ENCODE data around the gene NUAK1.

DNA sequence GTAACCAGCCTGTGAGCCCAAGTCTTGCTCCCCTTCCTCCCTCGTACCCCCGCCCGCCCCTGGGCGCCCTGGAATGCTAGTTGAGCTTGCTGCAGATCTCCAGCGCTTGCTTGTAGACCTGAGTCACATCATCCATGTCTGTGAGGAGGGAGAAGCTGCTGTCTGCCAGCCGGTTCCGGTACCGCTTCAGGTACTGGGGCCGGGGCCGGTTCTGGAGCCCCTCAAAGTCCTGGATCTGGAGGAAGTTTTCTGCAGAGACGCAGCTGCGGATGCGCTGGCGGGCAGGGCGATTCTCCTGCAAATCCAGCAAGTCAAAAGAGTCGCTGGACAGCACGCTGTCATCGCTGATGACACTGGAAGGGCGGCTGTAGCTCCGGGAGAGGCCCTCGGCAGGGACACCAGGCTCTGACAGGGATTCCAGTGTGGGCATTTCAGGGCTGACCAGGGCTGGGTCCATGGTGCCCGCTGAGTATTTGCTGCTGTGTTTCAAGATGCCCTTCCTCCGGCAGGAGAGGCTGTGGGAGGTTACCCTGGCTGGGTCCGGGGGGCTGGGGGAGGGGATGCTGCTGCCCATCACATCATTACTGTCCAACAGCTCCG, 71.9 kb downstream of the NUAK1 start:
- TF ChIP-seq, protein P1, sequence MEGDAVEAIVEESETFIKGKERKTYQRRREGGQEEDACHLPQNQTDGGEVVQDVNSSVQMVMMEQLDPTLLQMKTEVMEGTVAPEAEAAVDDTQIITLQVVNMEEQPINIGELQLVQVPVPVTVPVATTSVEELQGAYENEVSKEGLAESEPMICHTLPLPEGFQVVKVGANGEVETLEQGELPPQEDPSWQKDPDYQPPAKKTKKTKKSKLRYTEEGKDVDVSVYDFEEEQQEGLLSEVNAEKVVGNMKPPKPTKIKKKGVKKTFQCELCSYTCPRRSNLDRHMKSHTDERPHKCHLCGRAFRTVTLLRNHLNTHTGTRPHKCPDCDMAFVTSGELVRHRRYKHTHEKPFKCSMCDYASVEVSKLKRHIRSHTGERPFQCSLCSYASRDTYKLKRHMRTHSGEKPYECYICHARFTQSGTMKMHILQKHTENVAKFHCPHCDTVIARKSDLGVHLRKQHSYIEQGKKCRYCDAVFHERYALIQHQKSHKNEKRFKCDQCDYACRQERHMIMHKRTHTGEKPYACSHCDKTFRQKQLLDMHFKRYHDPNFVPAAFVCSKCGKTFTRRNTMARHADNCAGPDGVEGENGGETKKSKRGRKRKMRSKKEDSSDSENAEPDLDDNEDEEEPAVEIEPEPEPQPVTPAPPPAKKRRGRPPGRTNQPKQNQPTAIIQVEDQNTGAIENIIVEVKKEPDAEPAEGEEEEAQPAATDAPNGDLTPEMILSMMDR (IDR thresholded peaks at IDR 0.05; ENCODE audit: insufficient read depth, low read length) = no peak
- TF ChIP-seq POLR2AphosphoS5 (IDR thresholded peaks at IDR 0.05; ENCODE audit: low read depth) (no peak), GABPA (IDR thresholded peaks at IDR 0.05; ENCODE audit: low read depth) (no peak)
- TF ChIP-seq, protein P2, sequence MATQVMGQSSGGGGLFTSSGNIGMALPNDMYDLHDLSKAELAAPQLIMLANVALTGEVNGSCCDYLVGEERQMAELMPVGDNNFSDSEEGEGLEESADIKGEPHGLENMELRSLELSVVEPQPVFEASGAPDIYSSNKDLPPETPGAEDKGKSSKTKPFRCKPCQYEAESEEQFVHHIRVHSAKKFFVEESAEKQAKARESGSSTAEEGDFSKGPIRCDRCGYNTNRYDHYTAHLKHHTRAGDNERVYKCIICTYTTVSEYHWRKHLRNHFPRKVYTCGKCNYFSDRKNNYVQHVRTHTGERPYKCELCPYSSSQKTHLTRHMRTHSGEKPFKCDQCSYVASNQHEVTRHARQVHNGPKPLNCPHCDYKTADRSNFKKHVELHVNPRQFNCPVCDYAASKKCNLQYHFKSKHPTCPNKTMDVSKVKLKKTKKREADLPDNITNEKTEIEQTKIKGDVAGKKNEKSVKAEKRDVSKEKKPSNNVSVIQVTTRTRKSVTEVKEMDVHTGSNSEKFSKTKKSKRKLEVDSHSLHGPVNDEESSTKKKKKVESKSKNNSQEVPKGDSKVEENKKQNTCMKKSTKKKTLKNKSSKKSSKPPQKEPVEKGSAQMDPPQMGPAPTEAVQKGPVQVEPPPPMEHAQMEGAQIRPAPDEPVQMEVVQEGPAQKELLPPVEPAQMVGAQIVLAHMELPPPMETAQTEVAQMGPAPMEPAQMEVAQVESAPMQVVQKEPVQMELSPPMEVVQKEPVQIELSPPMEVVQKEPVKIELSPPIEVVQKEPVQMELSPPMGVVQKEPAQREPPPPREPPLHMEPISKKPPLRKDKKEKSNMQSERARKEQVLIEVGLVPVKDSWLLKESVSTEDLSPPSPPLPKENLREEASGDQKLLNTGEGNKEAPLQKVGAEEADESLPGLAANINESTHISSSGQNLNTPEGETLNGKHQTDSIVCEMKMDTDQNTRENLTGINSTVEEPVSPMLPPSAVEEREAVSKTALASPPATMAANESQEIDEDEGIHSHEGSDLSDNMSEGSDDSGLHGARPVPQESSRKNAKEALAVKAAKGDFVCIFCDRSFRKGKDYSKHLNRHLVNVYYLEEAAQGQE (IDR thresholded peaks at IDR 0.05; ENCODE audit: insufficient replicate concordance, low read depth) = no peak
